GM12873 (cell line): ENCODE measurements around the gene DYNLRB2.

Experiments used
- CTCF ChIP-seq: IDR thresholded peaks from 2 replicates; pipeline ENCODE4 v1.5.1; 2012; ENCODE audit warnings: low read depth, mild to moderate bottlenecking, moderate library complexity, low read length, control low read depth; ENCODE audit not compliant: insufficient read depth; ENCODE audit errors: missing control alignments

Gene DYNLRB2

GRCh38 chr16:80511824-80512592, 28.8 kb upstream of the DYNLRB2 start:
- no peak for TF ChIP-seq CTCF

- TF ChIP-seq CTCF, result no peak
These were observed 28.3 kb upstream of the DYNLRB2 start for GRCh38 chr16:80512593-80512853.

- TF ChIP-seq CTCF, result no peak
These were observed 25.4 kb upstream of the DYNLRB2 start for GRCh38 chr16:80515374-80515773.

- TF ChIP-seq CTCF, result no peak
These were observed 22.9 kb upstream of the DYNLRB2 start for GRCh38 chr16:80517846-80518245.

- TF ChIP-seq CTCF, result no peak
These were observed 22.4 kb upstream of the DYNLRB2 start for GRCh38 chr16:80518436-80518835.

GRCh38 chr16:80519189-80519588, 21.6 kb upstream of the DYNLRB2 start:
- no peak for TF ChIP-seq CTCF

GRCh38 chr16:80525420-80525819, 15.4 kb upstream of the DYNLRB2 start:
- no peak for TF ChIP-seq CTCF
